Measurements from ENCODE around the gene THSD7B.

GRCh38 chr2:137111896-137112295 is 346.6 kb downstream of the THSD7B start:
- TF ChIP-seq, protein P1, sequence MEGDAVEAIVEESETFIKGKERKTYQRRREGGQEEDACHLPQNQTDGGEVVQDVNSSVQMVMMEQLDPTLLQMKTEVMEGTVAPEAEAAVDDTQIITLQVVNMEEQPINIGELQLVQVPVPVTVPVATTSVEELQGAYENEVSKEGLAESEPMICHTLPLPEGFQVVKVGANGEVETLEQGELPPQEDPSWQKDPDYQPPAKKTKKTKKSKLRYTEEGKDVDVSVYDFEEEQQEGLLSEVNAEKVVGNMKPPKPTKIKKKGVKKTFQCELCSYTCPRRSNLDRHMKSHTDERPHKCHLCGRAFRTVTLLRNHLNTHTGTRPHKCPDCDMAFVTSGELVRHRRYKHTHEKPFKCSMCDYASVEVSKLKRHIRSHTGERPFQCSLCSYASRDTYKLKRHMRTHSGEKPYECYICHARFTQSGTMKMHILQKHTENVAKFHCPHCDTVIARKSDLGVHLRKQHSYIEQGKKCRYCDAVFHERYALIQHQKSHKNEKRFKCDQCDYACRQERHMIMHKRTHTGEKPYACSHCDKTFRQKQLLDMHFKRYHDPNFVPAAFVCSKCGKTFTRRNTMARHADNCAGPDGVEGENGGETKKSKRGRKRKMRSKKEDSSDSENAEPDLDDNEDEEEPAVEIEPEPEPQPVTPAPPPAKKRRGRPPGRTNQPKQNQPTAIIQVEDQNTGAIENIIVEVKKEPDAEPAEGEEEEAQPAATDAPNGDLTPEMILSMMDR (IDR thresholded peaks at IDR 0.05), result no peak
- TF ChIP-seq POLR2AphosphoS5 (IDR thresholded peaks at IDR 0.05) (no peak), POLR2A (IDR thresholded peaks at IDR 0.05) (no peak), EP300 (IDR thresholded peaks at IDR 0.05) (no peak)

Data from upper lobe of left lung (tissue), 4 donors.